Stimulated activated CD8-positive, alpha-beta memory T cell treated with anti-CD3 and anti-CD28 coated beads, Interleukin-7, amount 100 ng/mL, for 1 hour (primary cell): ENCODE results near the gene NOTCH4.

ENCODE experiments used
- DNase-seq, 2 donors: peaks; one replicate each; pipeline ENCODE4 v3.0.0-alpha.2; 2020; ENCODE audit warnings: low read depth in 2 of 2

The NOTCH4 gene

GRCh38 chr6:32163559-32164258, 60.2 kb downstream of the NOTCH4 start:
- no peak for DNase-seq

- no peak for DNase-seq
Measured at GRCh38 chr6:32158052-32158451, 65.8 kb downstream of the NOTCH4 start.

GRCh38 chr6:32156891-32157290, 67.0 kb downstream of the NOTCH4 start:
- no peak for DNase-seq

- peak in 1 of 2 donors; percentile 35 for DNase-seq
Measured at GRCh38 chr6:32154514-32155161, 69.2 kb downstream of the NOTCH4 start.

GRCh38 chr6:32153564-32154513, 70.0 kb downstream of the NOTCH4 start, which contains the start of gene PPT2:
Gene PPT2, plus strand, starts transcription at chr6:32154141. Its CDS starts 454 bp downstream, at chr6:32154595.
- peak; percentile 54 to 61 for DNase-seq

- no peak for DNase-seq
Measured at GRCh38 chr6:32152769-32153563, 70.9 kb downstream of the NOTCH4 start.

GRCh38 chr6:32151863-32152768, 71.8 kb downstream of the NOTCH4 start, which contains the start of gene PRRT1:
Gene PRRT1, minus strand, starts transcription at chr6:32151939. Its CDS starts 112 bp downstream, at chr6:32151827.
- no peak for DNase-seq

- DNase-seq: no peak
Measured at GRCh38 chr6:32151181-32151862, 72.5 kb downstream of the NOTCH4 start.

GRCh38 chr6:32149932-32150870, 73.7 kb downstream of the NOTCH4 start:
- DNase-seq: no peak

GRCh38 chr6:32149092-32149755, 74.6 kb downstream of the NOTCH4 start:
- no peak for DNase-seq

- peak; percentile 38 to 53 for DNase-seq
Measured at GRCh38 chr6:32148289-32149091, 75.4 kb downstream of the NOTCH4 start.

- no peak for DNase-seq
Measured at GRCh38 chr6:32147401-32148132, 76.3 kb downstream of the NOTCH4 start.

- DNase-seq: no peak
Measured at GRCh38 chr6:32146687-32147086, 77.2 kb downstream of the NOTCH4 start.

GRCh38 chr6:32146287-32146686, 77.6 kb downstream of the NOTCH4 start:
- DNase-seq: no peak
